HS-5 (cell line): ENCODE data around the gene CYP17A1.
"Not testable (repeated sequence)": the region's sequence is repeated elsewhere in the genome, so short reads cannot be mapped to it uniquely, and the experiment has no call there.

Experiments
- DNase-seq: peaks from one replicate; pipeline ENCODE4 v3.0.0-alpha.2; 2012; ENCODE audit warnings: low read depth

Gene CYP17A1

DNA sequence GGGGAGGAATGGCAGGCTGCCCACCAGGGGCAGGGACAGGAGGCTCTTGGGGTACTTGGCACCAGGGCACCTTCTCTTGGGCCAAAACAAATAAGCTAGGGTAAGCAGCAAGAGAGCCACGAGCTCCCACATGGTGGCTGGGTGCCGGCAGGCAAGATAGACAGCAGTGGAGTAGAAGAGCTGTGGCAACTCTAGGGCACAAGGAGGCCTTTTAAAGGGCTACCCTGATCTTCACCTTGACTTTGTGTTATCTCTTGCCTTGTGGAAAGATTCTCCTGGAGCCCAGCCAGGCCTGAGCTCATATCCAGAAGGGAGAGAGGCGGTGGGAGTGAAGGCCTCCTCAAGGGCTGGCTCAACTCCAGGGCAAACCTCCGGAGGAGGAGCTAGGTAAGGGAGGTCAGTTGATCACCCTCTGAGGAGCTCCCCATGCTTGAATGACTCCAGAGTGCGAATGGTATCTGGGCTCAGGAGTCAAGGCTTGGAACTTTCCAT is at the start of gene CYP17A1:
Gene CYP17A1, minus strand, starts transcription at position 184 of the 492 bp plus-strand sequence. Its CDS starts 52 bp downstream, at position 132.
- no peak for DNase-seq

GRCh38 chr10:102880256-102880655 is 43.0 kb upstream of the CYP17A1 start:
- DNase-seq, result no peak

DNA sequence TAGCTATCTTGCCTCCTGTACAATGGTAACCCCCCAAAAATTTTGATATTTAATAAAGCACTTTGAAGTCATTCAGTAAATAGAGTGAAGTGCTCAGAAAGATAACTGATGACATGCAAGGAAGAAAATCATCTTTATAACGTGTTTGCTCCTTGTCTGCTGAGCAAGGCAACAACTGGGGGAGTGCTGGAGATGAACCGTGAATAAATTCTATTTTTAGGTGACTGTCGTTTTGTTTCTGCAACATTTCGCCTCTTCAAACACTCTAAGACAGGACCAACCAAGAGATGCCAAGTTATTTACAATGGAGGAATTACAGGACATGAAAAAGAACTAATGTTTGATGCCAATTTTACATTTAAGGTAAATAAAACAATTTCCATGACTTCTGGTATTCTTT is 41.4 kb upstream of the CYP17A1 start:
- no peak for DNase-seq

- DNase-seq, result no peak
Observed at GRCh38 chr10:102876747-102877153, 39.5 kb upstream of the CYP17A1 start.

DNA sequence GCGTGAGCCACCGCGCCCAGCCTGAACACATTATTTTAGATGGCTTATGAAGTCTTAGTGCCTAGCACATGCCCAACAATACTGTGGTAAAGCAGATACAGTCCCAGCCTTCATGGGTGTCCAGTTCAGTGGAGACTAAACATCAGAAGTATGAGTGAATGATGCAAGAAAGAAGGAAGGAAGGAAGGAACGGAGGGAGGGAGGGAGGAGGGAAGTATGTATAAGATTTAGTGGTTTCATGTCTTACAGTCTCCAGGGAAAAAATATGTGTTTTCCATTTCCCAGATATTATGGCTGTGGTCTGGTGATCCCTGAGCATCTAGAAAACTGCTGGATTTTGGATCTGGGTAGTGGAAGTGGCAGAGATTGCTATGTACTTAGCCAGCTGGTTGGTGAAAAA is 35.0 kb upstream of the CYP17A1 start:
- DNase-seq, result no peak

DNA sequence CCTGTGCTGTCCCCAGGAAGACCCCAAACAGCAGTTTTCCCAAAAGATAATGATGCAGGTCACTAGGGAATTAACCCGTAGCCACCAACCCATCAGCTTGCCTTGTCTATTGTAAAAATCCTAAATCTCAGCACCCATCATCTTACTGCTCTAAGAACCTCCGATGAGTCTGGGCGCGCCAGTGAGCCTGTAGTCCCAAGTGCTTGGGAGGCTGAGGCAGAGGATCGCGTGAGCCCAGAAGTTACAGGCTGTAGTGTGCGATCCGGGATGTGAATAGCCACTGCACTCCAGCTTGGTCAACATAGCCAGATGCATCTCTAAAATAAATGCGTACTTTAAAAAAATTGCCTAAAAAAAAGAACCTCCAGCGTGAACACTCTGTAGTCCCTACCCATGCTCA is 33.0 kb upstream of the CYP17A1 start:
- no peak for DNase-seq

GRCh38 chr10:102869258-102870198 is 32.3 kb upstream of the CYP17A1 start, which contains the start of gene AS3MT:
AS3MT (plus strand) TSS chr10:102869470; CDS start chr10:102869593, 123 bp downstream.
- no peak for DNase-seq

- no peak for DNase-seq
Observed at GRCh38 chr10:102868911-102869257, 31.7 kb upstream of the CYP17A1 start.

- DNase-seq, result no peak
Observed at GRCh38 chr10:102865620-102866019, 28.4 kb upstream of the CYP17A1 start.

DNA sequence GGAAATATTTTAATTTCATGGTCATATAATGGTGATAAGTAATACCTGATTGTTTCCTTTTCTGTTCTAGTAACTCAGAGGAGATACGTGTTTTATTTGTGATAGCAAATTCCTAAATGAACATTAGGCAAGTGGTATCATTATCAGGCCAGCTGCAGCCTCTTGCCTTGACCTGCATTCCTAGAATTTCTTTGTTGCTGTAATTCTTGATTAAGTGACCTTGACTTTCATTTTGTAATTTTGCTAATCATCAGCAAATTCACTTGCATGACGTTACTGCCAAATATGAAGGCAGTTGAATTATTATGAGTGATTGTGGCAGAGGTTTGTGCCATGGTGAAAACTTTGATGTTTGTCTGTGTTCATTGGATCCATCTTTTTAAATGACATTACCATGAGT is 26.4 kb upstream of the CYP17A1 start:
- DNase-seq, result no peak

- DNase-seq, result no peak
Observed at GRCh38 chr10:102859911-102860310, 22.7 kb upstream of the CYP17A1 start.

DNA sequence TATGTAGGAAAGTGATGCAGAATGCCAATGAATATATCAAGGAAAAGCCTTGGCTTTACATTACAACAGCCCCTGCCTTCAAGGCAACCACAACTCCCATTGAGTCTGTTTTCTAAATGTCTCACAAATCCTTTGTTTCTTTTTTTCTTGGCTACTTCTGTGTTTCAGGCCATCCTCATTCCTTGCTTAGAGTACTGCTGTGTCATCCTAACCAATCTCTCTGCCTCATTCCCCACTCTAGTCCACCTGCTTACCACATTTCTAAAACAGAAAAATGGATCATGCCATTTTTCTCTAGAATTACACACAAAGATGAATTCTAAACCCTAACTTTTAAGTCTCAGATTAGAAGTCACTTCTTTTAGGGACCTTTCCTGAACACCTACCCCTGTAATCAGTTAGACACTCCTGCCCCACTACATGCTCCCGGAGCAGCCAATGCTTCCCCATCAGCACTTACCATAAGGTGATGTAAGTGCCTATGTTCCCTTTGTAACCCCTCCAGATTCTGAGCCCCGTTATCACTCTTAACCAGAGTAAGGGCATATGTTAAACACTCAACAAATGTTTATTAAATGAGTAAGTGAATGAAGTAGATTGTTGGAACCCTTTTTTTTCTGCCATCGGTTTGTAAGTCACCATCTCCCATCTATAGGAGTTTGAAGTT is 19.7 kb upstream of the CYP17A1 start:
- no peak for DNase-seq

GRCh38 chr10:102855731-102856436 is 18.7 kb upstream of the CYP17A1 start:
- DNase-seq, result peak; percentile 88

- DNase-seq, result not testable (repeated sequence)
Observed at GRCh38 chr10:102853237-102853636, 16.0 kb upstream of the CYP17A1 start.

DNA sequence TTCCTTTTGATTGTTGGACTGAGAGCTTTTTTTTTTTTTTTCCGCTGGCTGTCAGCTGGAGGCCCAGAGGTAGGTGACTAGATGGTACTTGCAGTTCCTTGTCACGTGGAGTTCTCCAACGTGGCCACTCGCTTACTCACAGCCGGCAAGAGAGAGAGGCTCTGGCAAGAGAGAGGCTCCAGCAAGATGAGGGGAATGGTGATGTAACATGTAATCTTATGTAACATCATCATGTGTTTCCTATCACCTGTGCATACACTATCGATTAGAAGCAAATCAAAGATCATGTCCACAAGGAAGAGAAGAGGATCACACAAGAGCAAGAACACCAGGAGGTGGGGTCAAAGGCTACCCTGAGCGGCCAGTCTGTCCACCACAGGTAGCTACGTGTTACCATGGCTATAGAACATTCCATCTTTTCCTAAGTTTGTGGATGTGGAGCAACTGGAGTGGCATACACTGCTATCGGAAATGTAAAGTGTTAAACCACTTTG is 12.9 kb upstream of the CYP17A1 start:
- no peak for DNase-seq

GRCh38 chr10:102845352-102845902 is 8.2 kb upstream of the CYP17A1 start:
- DNase-seq, result no peak

DNA sequence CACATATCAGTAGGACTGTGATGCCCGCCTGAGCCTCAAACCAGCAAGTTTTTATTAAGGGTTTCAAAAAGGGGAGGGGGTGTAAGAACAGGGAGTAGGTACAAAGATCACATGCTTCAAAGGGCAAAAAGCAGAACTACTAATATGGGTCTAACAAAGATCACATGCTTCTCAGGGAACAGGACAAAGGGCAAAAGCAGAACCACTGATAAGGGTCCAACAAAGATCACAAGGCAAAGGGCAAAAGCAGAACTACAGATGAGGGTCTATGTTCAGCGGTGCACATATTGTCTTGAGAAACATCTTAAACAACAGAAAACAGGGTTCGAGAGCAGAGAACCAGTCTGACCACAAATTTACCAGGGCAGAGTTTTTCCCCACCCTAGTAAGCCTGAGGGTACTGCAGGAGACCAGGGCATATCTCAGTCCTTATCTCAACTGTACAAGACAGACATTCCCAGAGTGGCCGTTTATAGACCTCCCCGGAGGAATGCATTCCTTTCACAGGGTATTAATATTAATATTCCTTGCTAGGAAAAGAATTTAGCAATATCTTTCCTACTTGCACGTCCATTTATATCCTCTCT is 7.1 kb upstream of the CYP17A1 start:
- not testable (repeated sequence) for DNase-seq

DNA sequence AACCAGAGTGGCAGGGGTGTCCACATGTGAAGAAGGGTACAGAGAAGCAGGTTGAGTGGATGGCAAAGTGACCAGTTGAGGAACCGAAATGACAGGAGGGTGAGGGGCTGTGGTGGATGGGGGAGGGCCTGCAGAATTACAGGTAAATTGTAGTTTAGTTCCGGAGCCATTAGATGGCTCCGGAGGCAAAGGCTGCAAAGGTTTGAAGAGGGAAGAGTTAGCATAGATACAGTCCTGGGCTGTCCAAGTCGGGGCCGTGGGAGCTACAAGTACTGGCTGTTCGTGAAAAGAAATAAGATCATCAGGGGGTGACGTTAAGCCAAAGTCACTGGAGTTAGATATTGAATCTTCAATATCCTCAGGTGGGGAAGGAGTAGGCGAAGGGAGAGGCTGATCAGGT is 5.9 kb upstream of the CYP17A1 start:
- DNase-seq, result not testable (repeated sequence)

DNA sequence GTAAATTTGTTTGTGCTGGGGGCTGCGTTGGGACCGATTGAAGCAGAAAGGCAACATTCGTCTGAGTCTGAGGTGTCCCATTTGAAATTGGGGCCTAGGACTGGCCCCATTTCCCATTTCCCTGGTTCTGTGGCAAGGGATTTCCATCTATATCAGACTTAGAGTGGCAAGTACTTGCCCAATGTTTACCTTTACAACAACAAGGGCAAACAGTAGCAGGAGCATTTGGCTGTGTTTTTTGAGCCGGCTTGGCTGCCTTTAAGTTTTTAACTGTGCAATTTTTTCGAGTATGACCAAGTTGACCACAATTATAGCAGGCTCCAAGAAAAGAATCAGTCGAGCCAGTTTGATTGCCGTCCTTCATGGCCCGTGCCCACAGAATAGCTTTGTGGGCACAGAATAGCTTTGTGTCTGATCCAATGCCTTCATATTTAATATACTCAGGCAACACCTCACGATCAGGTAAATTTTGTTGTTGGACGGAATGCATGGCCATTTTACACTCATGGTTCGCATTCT is 4.7 kb upstream of the CYP17A1 start:
- DNase-seq, result no peak

DNA sequence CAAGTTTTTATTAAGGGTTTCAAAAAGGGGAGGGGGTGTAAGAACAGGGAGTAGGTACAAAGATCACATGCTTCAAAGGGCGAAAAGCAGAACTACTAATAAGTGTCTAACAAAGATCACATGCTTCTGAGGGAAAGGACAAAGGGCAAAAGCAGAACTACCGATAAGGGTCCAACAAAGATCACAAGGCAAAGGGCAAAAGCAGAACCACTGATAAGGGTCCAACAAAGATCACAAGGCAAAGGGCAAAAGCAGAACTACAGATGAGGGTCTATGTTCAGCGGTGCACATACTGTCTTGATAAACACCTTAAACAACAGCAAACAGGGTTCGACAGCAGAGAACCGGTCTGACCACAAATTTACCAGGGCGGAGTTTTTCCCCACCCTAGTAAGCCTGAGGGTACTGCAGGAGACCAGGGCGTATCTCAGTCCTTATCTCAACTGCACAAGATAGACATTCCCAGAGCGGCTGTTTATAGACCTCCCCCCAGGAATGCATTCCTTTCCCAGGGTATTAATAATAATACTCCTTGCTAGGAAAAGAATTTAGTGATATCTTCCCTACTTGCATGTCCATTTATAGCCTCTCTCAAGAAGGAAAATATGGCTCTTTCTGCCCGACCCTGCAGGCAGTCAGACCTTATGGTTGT is 1.2 kb upstream of the CYP17A1 start:
- DNase-seq, result not testable (repeated sequence)

GRCh38 chr10:102835007-102835482 is 2.2 kb downstream of the CYP17A1 start:
- no peak for DNase-seq
